Testis (tissue), 2 donors: ENCODE data around the gene AKR1C8.

Experiments used
- POLR2A ChIP-seq: fragments of 450-650 bp; IDR thresholded peaks from one replicate; pipeline ENCODE4 v1.6.1; 2017; ENCODE audit warnings: antibody characterized with exemption, mild to moderate bottlenecking, moderate library complexity
- TF ChIP-seq, protein P1 (sequence below), 3 experiments: fragments of 450-650 bp in 2 of 3; fragments of 200-600 bp in 1 of 3; sonication (generic) in 1 of 3; IDR thresholded peaks; one replicate each; pipeline ENCODE4 v1.5.1; 2016 to 2019; ENCODE audit warnings: antibody characterized with exemption in 3 of 3, mild to moderate bottlenecking in 2 of 3, moderate library complexity in 1 of 3

DNA sequence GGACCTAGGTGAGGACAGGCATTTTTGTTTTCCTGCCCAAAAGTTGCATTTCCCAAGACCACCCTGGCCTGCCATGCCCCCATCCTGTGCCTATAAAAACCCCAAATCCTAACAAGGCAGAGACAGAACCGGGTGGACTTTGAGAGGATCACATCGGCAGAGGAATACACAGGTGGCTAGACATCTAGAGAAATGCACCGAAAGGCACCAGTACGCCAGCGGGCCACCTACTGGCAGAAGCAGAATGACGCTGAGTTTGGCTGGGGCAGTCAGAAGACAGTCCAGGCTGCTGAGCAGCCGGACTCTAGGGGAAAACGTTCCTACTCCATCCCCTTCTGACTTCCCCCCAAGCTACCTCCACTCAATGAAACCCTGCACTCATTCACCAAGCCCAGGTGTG, 14.4 kb upstream of the AKR1C8 start:
- TF ChIP-seq, protein P1, sequence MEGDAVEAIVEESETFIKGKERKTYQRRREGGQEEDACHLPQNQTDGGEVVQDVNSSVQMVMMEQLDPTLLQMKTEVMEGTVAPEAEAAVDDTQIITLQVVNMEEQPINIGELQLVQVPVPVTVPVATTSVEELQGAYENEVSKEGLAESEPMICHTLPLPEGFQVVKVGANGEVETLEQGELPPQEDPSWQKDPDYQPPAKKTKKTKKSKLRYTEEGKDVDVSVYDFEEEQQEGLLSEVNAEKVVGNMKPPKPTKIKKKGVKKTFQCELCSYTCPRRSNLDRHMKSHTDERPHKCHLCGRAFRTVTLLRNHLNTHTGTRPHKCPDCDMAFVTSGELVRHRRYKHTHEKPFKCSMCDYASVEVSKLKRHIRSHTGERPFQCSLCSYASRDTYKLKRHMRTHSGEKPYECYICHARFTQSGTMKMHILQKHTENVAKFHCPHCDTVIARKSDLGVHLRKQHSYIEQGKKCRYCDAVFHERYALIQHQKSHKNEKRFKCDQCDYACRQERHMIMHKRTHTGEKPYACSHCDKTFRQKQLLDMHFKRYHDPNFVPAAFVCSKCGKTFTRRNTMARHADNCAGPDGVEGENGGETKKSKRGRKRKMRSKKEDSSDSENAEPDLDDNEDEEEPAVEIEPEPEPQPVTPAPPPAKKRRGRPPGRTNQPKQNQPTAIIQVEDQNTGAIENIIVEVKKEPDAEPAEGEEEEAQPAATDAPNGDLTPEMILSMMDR (IDR thresholded peaks at IDR 0.05) = no peak
- no peak for TF ChIP-seq POLR2A
